ENCODE measurements around the gene ONECUT2.

DNA sequence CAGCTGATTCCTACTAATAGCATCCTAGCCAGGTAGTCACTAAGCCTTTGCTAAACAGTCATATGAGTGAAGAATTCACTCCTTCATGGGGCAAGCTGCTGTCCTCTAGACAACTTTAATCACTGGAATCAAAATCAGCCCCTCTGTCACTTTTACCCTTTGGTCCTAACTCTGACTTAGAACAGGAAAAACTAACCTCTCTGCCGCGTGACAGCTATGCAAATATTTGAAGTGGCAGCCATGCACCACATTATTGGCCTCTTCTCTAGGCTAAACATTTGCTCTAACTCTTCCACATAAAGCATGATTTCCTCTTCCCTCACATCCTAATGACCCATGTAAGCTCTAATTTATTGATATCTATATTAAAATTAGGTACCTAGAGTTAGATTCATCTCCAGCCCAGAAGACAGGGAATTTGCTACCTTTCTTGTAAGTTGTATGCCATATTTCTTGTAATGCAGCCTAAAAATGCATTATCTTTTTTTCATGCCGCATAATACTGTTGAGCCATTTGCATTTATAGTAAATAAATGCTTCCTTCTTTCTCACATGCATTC is 12.8 kb upstream of the ONECUT2 start:
- TF ChIP-seq, protein P1, sequence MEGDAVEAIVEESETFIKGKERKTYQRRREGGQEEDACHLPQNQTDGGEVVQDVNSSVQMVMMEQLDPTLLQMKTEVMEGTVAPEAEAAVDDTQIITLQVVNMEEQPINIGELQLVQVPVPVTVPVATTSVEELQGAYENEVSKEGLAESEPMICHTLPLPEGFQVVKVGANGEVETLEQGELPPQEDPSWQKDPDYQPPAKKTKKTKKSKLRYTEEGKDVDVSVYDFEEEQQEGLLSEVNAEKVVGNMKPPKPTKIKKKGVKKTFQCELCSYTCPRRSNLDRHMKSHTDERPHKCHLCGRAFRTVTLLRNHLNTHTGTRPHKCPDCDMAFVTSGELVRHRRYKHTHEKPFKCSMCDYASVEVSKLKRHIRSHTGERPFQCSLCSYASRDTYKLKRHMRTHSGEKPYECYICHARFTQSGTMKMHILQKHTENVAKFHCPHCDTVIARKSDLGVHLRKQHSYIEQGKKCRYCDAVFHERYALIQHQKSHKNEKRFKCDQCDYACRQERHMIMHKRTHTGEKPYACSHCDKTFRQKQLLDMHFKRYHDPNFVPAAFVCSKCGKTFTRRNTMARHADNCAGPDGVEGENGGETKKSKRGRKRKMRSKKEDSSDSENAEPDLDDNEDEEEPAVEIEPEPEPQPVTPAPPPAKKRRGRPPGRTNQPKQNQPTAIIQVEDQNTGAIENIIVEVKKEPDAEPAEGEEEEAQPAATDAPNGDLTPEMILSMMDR (IDR thresholded peaks at IDR 0.05), result no peak
- no peak for TF ChIP-seq POLR2A (IDR thresholded peaks at IDR 0.05)

Data from sigmoid colon (tissue), 3 donors.